ENCODE data around the gene TMEM240.

DNA sequence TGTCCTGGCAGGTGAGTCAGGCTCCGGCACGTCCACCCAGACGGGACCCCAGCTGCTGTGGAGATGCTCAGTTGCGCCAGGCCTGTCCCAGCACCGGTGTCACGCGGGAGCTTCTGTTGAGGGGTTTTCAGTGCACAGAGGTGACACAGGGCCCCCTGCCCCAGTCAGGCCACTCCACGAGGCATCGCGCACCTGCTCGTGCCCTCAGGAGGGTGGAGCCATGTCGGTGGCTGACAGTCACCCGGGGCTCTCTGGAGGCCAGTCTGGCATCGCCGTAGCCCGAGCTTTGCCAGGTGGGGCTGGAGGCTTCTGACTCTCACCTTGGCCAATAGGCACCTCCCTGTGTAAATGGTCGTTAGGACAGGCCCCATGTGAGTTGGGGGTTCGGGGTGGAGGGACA, 11.1 kb downstream of the TMEM240 start:
- TF ChIP-seq EZH2 (IDR thresholded peaks at IDR 0.05) (no peak), POLR2AphosphoS5 (IDR thresholded peaks at IDR 0.05; ENCODE audit: borderline replicate concordance, low read depth, low read length) (no peak), FOXP2 (optimal IDR thresholded peaks at IDR 0.05; ENCODE audit: control extremely low read depth, extremely low read length, insufficient read depth) (no peak)

Measured in SK-N-MC (cell line).